Upper lobe of left lung (tissue), 6 donors: ENCODE measurements around the gene CCDC183. TPM values are rescaled to one million over a fixed set of nuclear protein-coding genes. Genes with fewer than 3 reads are reported as not detected.

Experiments
- ATAC-seq, 2 donors: fragments of 200-7000 bp; cut with Tn5 transposase; one replicate each; pipeline ENCODE4 v1.9.1; 2022; ENCODE audit warnings: mild to moderate bottlenecking in 2 of 2, moderate library complexity in 2 of 2; ENCODE audit not compliant: low FRiP score in 2 of 2
- DNase-seq, 2 donors: peaks; one replicate each; pipeline ENCODE4 v3.0.0-alpha.2; 2019 to 2020
- H3K27ac ChIP-seq, 4 donors: fragments of 200-600 bp; sonication (generic); one replicate each; pipeline ENCODE4 v1.5.1; 2016 to 2019
- H3K27me3 ChIP-seq, 4 donors: fragments of 200-600 bp; sonication (generic); one replicate each; pipeline ENCODE4 v1.5.1; 2017 to 2019
- H3K36me3 ChIP-seq, 4 donors: fragments of 200-600 bp; sonication (generic); one replicate each; pipeline ENCODE4 v1.5.1; 2016 to 2019
- H3K4me1 ChIP-seq, 4 donors: fragments of 200-600 bp; sonication (generic); one replicate each; pipeline ENCODE4 v1.5.1; 2018 to 2019
- H3K4me3 ChIP-seq, 4 donors: fragments of 200-600 bp; sonication (generic); one replicate each; pipeline ENCODE4 v1.5.1; 2017 to 2019; ENCODE audit warnings: mild to moderate bottlenecking in 2 of 4, moderate library complexity in 1 of 4
- H3K9me3 ChIP-seq, 4 donors: fragments of 200-600 bp; sonication (generic); one replicate each; pipeline ENCODE4 v1.5.1; 2018 to 2019
- EP300 ChIP-seq, 4 donors: sonication (generic); formaldehyde crosslinking; IDR thresholded peaks; one replicate each; pipeline ENCODE4 v1.5.1; 2017; ENCODE audit warnings: antibody characterized with exemption in 4 of 4, control low read depth in 2 of 4
- POLR2A ChIP-seq, 4 donors: fragments of 450-650 bp; IDR thresholded peaks; one replicate each; pipeline ENCODE4 v1.5.1; 2016 to 2017; ENCODE audit warnings: antibody characterized with exemption in 4 of 4, mild to moderate bottlenecking in 2 of 4
- POLR2AphosphoS5 ChIP-seq, 2 donors: sonication (generic); formaldehyde crosslinking; IDR thresholded peaks; one replicate each; pipeline ENCODE4 v1.5.1; 2017; ENCODE audit warnings: antibody characterized with exemption in 2 of 2
- WGBS, 2 donors: methylation state at CpG; one replicate each; pipeline ENCODE4 v1.1.5; 2017 to 2018; 5-methylcytosine and 5-hydroxymethylcytosine counted together
- total RNA-seq, 6 donors: library from RNA; depleted of rRNA in 4 of 6; stranded (reverse); fragments of >200 nt in 4 of 6; gene quantifications; one replicate each; pipeline versions ENCODE4 v1.1.0 to v1.2.1, GENCODE V29; 2016 to 2021
- TF ChIP-seq, protein P1 (sequence below), 6 experiments: fragments of 450-650 bp in 4 of 6; fragments of 200-600 bp in 2 of 6; sonication (generic) in 2 of 6; IDR thresholded peaks; one replicate each; pipeline ENCODE4 v1.5.1; 2016 to 2019; ENCODE audit warnings: antibody characterized with exemption in 6 of 6
- donor health status: DM: no; HTN: no; CAD: no; lungs with moderate emphysema.
- donor health status: DM: no; HTN: yes; CAD: no; lungs with severe emphysema.

Gene CCDC183
- total RNA-seq, 6 donors from 2014 or later, result 1.9 to 130 (median 6.6) TPM

DNA sequence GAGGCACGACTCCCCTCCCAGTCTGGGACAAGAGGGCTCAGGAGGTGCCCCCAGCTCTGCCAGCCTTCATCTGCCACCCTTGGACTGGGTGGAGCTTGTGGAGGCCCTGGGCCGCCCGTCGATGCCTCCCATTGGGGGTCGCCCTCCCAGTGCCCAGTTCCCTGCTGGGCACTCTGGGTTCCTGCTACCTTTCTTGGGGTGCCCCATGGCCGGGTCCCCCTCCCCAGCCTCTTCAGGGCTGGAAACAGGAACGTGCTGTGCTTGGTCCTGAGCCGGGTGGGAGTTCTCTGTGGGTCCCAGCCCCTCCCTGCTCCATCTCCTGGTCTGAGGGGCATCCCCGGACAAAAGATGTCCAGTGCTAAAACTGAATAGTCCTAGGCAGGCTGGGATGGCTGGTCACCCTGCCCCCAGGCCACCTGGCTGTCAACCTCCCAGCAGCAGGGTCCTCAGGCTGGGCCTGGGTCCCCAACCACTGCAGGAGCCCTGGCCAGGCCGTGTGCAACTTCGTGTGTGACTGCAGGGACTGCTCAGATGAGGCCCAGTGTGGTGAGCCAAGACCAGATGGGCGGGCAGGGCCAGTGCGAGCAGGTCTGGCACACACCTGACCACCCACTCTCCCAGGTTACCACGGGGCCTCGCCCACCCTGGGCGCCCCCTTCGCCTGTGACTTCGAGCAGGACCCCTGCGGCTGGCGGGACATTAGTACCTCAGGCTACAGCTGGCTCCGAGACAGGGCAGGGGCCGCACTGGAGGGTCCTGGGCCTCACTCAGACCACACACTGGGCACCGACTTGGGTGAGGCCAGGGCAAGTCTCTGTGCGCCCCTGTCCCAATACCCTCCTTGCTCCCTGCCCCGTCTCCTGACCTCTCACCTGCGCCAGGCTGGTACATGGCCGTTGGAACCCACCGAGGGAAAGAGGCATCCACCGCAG lies 56.8 kb downstream of the CCDC183 start:
- peaks cover 0 to 4% (median 0%) of the 10 kb centered on the region in 4 donors for H3K27me3 ChIP-seq
- 82 to 91% methylated on average over 7 to 24 of the region's 29 CpGs for WGBS, 2 donors
- H3K4me3 ChIP-seq, result no peak overlapping the region
- no peak for ATAC-seq
- H3K27ac ChIP-seq, result no peak overlapping the region
- peaks cover 0 to 14% (median 8%) of the 10 kb centered on the region in 4 donors for H3K36me3 ChIP-seq
- DNase-seq, result peak in 1 of 2 donors; percentile 75
- TF ChIP-seq POLR2A (IDR thresholded peaks at IDR 0.05), result no peak
- no peak for TF ChIP-seq POLR2AphosphoS5 (IDR thresholded peaks at IDR 0.05)
- TF ChIP-seq, protein P1, sequence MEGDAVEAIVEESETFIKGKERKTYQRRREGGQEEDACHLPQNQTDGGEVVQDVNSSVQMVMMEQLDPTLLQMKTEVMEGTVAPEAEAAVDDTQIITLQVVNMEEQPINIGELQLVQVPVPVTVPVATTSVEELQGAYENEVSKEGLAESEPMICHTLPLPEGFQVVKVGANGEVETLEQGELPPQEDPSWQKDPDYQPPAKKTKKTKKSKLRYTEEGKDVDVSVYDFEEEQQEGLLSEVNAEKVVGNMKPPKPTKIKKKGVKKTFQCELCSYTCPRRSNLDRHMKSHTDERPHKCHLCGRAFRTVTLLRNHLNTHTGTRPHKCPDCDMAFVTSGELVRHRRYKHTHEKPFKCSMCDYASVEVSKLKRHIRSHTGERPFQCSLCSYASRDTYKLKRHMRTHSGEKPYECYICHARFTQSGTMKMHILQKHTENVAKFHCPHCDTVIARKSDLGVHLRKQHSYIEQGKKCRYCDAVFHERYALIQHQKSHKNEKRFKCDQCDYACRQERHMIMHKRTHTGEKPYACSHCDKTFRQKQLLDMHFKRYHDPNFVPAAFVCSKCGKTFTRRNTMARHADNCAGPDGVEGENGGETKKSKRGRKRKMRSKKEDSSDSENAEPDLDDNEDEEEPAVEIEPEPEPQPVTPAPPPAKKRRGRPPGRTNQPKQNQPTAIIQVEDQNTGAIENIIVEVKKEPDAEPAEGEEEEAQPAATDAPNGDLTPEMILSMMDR (IDR thresholded peaks at IDR 0.05), result no peak
- no peak for TF ChIP-seq EP300 (IDR thresholded peaks at IDR 0.05)
- H3K4me1 ChIP-seq, result peaks cover 15 to 25% (median 18%) of the 10 kb centered on the region in 4 donors
- no peaks in the 10 kb centered on the region for H3K9me3 ChIP-seq

- TF ChIP-seq, protein P1 (IDR thresholded peaks at IDR 0.05), result no peak
- TF ChIP-seq POLR2A (IDR thresholded peaks at IDR 0.05) (no peak), EP300 (IDR thresholded peaks at IDR 0.05) (no peak), POLR2AphosphoS5 (IDR thresholded peaks at IDR 0.05) (no peak)
- no peaks in the 10 kb centered on the region for H3K27me3 ChIP-seq
- H3K4me3 ChIP-seq, result no peak overlapping the region
- H3K9me3 ChIP-seq, result no peaks in the 10 kb centered on the region
- no peak overlapping the region for H3K27ac ChIP-seq
- peaks cover 0 to 14% (median 8%) of the 10 kb centered on the region in 4 donors for H3K36me3 ChIP-seq
- ATAC-seq, result no peak
- no peak for DNase-seq
- peaks cover 11 to 23% (median 13%) of the 10 kb centered on the region in 4 donors for H3K4me1 ChIP-seq
- 71 to 80% methylated on average over 4 of the region's 18 CpGs for WGBS, 2 donors
Measured at GRCh38 chr9:136853596-136854112, 57.5 kb downstream of the CCDC183 start.

- ATAC-seq, result no peak
- TF ChIP-seq EP300 (IDR thresholded peaks at IDR 0.05) (no peak), POLR2A (IDR thresholded peaks at IDR 0.05) (no peak), POLR2AphosphoS5 (IDR thresholded peaks at IDR 0.05) (no peak)
- TF ChIP-seq, protein P1 (IDR thresholded peaks at IDR 0.05), result no peak
- H3K27me3 ChIP-seq, result no peaks in the 10 kb centered on the region
- 83 to 84% methylated on average over 6 to 30 of the region's 30 CpGs for WGBS, 2 donors
- H3K9me3 ChIP-seq, result no peaks in the 10 kb centered on the region
- DNase-seq, result peak in 1 of 2 donors; percentile 77
- no peak overlapping the region for H3K4me3 ChIP-seq
- peaks cover 11 to 30% (median 19%) of the 10 kb centered on the region in 4 donors for H3K4me1 ChIP-seq
- peaks cover 0 to 15% (median 8%) of the 10 kb centered on the region in 4 donors for H3K36me3 ChIP-seq
- no peak overlapping the region for H3K27ac ChIP-seq
Measured at GRCh38 chr9:136854113-136854841, 58.1 kb downstream of the CCDC183 start.

GRCh38 chr9:136854842-136855460 lies 58.8 kb downstream of the CCDC183 start:
- WGBS, 2 donors, result 92% methylated on average over 12 to 16 of the region's 23 CpGs
- H3K4me3 ChIP-seq, result no peak overlapping the region
- peak in 1 of 2 donors; percentile 70 for DNase-seq

More at GRCh38 chr9:136854842-136855460, 58.8 kb downstream of the CCDC183 start:
- no peaks in the 10 kb centered on the region for H3K9me3 ChIP-seq
- no peaks in the 10 kb centered on the region for H3K27me3 ChIP-seq
- peaks cover 0 to 17% (median 8%) of the 10 kb centered on the region in 4 donors for H3K36me3 ChIP-seq
- H3K27ac ChIP-seq, result no peak overlapping the region
- TF ChIP-seq, protein P1 (IDR thresholded peaks at IDR 0.05), result no peak
- no peak for TF ChIP-seq EP300 (IDR thresholded peaks at IDR 0.05)
- no peak for TF ChIP-seq POLR2A (IDR thresholded peaks at IDR 0.05)
- TF ChIP-seq POLR2AphosphoS5 (IDR thresholded peaks at IDR 0.05), result no peak
- H3K4me1 ChIP-seq, result peaks cover 8 to 29% (median 16%) of the 10 kb centered on the region in 4 donors
- ATAC-seq, result no peak
